ENCODE results near the gene SENP1.

The SENP1 gene

DNA sequence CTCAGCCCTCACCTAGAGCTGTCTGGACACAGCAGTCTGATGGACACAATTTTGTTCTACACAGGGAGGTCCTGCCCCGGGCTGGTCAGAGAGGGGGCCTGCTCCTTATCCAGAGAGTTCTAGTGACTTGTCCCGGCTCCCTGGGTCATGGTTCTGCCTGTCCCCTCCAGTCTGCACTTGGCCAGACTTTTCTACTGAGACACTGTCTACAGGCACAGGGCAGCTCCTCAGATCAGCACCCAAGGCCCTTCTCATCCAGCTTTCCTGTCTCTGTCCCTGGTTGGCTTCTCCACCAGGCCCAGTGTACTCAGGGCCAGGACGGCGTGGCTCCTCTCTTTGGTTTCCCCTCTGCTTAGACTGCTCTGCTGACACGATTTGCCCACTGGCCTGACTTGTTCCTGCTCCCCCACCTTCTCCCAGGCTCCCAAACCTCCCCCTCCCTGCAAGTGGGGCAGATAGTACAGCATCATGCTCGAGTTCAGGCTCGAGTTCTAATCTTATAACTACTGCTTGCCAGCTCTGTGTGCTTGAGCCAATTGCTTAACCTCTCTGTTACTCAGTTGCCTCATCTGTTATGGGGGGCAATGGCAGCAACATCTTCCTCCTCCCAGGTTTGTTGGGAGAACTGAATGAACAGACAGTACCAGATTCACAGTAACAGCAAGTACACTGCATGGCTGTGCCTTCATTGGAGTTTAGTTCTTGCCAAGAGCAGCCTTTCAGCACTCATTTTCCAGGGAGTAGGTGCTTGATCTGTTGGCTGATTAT, 79.6 kb downstream of the SENP1 start:
- Mint-ChIP-seq H3K27me3 (ENCODE audit: low read depth) (peaks cover 26% of the 10 kb centered on the region), H3K36me3 (ENCODE audit: low read depth) (no peaks in the 10 kb centered on the region), H3K4me3 (no peak overlapping the region), H3K27ac (no peak overlapping the region), H3K9me3 (no peaks in the 10 kb centered on the region), H3K4me1 (peaks cover 45% of the 10 kb centered on the region)
- TF ChIP-seq, protein P1, sequence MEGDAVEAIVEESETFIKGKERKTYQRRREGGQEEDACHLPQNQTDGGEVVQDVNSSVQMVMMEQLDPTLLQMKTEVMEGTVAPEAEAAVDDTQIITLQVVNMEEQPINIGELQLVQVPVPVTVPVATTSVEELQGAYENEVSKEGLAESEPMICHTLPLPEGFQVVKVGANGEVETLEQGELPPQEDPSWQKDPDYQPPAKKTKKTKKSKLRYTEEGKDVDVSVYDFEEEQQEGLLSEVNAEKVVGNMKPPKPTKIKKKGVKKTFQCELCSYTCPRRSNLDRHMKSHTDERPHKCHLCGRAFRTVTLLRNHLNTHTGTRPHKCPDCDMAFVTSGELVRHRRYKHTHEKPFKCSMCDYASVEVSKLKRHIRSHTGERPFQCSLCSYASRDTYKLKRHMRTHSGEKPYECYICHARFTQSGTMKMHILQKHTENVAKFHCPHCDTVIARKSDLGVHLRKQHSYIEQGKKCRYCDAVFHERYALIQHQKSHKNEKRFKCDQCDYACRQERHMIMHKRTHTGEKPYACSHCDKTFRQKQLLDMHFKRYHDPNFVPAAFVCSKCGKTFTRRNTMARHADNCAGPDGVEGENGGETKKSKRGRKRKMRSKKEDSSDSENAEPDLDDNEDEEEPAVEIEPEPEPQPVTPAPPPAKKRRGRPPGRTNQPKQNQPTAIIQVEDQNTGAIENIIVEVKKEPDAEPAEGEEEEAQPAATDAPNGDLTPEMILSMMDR (IDR thresholded peaks at IDR 0.05; ENCODE audit: unreplicated experiment in 3 of 3) = no peak

DNA sequence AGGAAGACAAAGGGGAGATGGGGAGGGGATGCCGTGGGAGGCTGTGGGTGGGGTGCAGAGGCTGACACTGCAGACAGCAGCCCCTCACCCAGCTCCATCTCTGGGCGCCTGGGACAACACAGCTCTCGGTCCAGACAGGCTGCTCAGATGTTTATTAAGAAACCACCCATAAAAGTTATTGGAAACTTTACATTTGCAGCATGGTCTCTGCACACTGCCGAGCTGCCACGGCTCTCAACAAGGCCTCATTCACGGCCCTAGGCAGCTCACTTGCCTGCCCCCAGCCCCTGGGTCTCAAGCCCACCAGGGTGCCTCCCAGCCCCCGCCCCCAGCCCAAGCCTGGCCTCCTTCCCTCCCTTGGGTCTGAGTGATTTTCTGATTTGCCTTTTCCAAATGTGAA, 80.6 kb downstream of the SENP1 start:
- no peaks in the 10 kb centered on the region for H3K9me3 Mint-ChIP-seq
- no peaks in the 10 kb centered on the region for H3K36me3 Mint-ChIP-seq (ENCODE audit: low read depth)
- peaks cover 45% of the 10 kb centered on the region for H3K4me1 Mint-ChIP-seq
- TF ChIP-seq, protein P1 (IDR thresholded peaks at IDR 0.05; ENCODE audit: unreplicated experiment in 3 of 3) = no peak
- H3K27me3 Mint-ChIP-seq (ENCODE audit: low read depth) = peaks cover 27% of the 10 kb centered on the region
- H3K27ac Mint-ChIP-seq = peak overlapping the region in 1 of 3 experiments; percentile 33
- no peak overlapping the region for H3K4me3 Mint-ChIP-seq

DNA sequence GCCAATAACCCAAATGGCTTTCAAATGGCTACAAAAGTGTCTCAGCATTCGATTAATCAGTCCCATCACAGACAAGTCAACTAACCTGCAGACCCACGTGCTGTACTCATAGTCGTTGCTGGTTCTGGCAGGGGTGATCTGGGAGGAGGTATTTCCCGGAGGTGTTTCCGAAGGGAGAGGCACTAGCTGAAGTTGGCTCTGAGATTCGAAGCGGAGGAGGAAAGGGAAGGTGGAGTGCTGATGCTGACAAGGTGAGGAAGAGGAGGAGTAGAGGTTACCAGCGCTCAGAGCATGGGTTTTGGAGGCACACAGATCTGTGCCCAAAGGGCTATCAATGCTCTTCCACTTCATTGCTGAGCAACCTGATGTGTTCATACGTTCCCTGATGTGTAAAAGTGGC, 81.1 kb downstream of the SENP1 start:
- peaks cover 41% of the 10 kb centered on the region for H3K4me1 Mint-ChIP-seq
- no peak overlapping the region for H3K4me3 Mint-ChIP-seq
- TF ChIP-seq, protein P1 (IDR thresholded peaks at IDR 0.05; ENCODE audit: unreplicated experiment in 3 of 3) = no peak

DNA sequence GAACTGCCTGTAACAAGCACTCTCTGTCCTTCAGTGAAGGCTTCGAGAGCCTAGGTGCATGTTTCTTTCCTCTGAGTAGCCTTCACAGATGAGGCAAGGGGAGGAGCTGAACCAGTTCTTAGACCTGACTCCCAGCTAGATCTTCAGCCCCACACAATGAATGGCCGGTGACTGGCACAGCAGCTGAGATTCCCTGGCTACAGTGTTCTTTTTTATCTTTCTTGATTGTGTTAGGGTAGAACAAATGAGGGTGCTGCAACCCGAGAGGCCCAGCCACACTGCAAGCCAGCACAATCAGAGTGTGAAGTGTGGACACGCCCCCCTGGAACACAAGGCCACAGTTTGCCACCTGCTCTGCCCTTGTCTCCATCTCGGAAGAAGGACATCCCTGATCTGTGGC, 82.5 kb downstream of the SENP1 start:
- TF ChIP-seq, protein P1 (IDR thresholded peaks at IDR 0.05; ENCODE audit: unreplicated experiment in 3 of 3) = no peak
- H3K9me3 Mint-ChIP-seq = no peaks in the 10 kb centered on the region
- H3K4me3 Mint-ChIP-seq = no peak overlapping the region
- peaks cover 31% of the 10 kb centered on the region for H3K27me3 Mint-ChIP-seq (ENCODE audit: low read depth)
- H3K36me3 Mint-ChIP-seq (ENCODE audit: low read depth) = no peaks in the 10 kb centered on the region
- H3K4me1 Mint-ChIP-seq = peaks cover 30% of the 10 kb centered on the region
- no peak overlapping the region for H3K27ac Mint-ChIP-seq

More for the DNA sequence above, 81.1 kb downstream of the SENP1 start:
- Mint-ChIP-seq H3K27me3 (ENCODE audit: low read depth) (peaks cover 27% of the 10 kb centered on the region), H3K9me3 (no peaks in the 10 kb centered on the region), H3K27ac (peak overlapping the region in 2 of 3 experiments; percentile 1 to 33), H3K36me3 (ENCODE audit: low read depth) (no peaks in the 10 kb centered on the region)

DNA sequence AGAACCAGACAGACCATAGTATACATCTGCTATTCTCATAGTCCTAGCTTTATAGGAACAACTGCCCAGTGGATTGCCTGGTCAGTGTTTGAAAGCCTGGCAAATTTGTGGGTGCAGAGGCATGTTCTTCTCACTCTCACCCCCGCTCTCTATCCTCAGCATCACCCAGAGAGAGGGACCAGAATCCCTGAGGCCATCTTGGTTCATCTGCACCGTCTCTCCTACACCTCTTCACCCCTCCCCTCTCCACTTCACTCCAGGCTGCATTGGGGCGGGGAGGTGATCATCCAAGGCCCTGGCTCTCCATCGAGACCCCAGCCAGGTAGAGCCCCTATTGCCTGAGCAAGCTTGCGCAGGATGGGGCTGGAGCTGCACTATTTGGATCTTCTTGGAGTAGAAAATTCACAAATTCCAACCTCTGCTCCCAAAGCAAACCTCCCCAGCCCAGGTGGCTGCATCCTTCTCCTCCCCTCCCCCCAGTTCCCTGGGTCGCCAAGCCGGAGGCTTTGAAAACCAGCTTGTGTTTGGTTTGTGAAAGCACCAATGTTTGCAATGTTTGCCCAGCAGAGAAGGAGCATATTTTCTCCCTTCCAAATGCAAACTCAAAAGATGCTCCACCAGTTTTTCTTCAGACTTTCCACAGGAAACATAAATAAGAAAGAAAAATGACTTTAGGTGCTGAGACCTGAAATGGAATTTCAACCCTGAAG, 83.0 kb downstream of the SENP1 start:
- TF ChIP-seq, protein P1 (IDR thresholded peaks at IDR 0.05; ENCODE audit: unreplicated experiment in 3 of 3) = no peak
- Mint-ChIP-seq H3K4me3 (no peak overlapping the region), H3K27ac (no peak overlapping the region), H3K4me1 (peaks cover 25% of the 10 kb centered on the region), H3K9me3 (no peaks in the 10 kb centered on the region), H3K36me3 (ENCODE audit: low read depth) (no peaks in the 10 kb centered on the region), H3K27me3 (ENCODE audit: low read depth) (peaks cover 34% of the 10 kb centered on the region)
